BJ (cell line): Measurements from ENCODE around the gene IBA57. TPM values are rescaled to one million over a fixed set of nuclear protein-coding genes. Genes with fewer than 3 reads are reported as not detected.
"Not testable (repeated sequence)": the region's sequence is repeated elsewhere in the genome, so short reads cannot be mapped to it uniquely, and the experiment has no call there.

ENCODE experiments used
- CTCF ChIA-PET: fragments of 350-600 bp; formaldehyde crosslinking; extraction: SDS; loops from one replicate; lab custom pipeline; 2021; ENCODE audit warnings: antibody characterized with exemption, inconsistent platforms; lab: Yijun Ruan, JAX
- POLR2A ChIA-PET: fragments of 300-600 bp; sonication (Branson Sonifier 250); formaldehyde crosslinking; extraction: SDS; loops from one replicate; lab custom pipeline; 2021; ENCODE audit warnings: antibody characterized with exemption; lab: Charles Lee
- DNase-seq: peaks from one replicate; pipeline ENCODE4 v3.0.0-alpha.2; 2011; ENCODE audit warnings: low read depth
- H3K27me3 ChIP-seq: 2 replicates; pipeline ENCODE4 v1.6.0; 2011; ENCODE audit warnings: low read length; ENCODE audit not compliant: control insufficient read depth, insufficient read depth
- H3K36me3 ChIP-seq: 2 replicates; pipeline ENCODE4 v1.5.1; 2011; ENCODE audit warnings: low read length; ENCODE audit not compliant: control insufficient read depth, insufficient read depth
- H3K4me3 ChIP-seq: 2 replicates; pipeline ENCODE4 v1.5.1; 2011; ENCODE audit warnings: low read depth, mild to moderate bottlenecking, control low read depth, low read length
- polyA plus RNA-seq: library from polyadenylated mRNA; depleted of rRNA; stranded (reverse); fragments of >200 nt; gene quantifications from 2 replicates; pipeline ENCODE4 v1.2.3, GENCODE V29; 2011
- TF ChIP-seq, protein P1 (sequence below): IDR thresholded peaks from 2 replicates; pipeline ENCODE4 v1.5.1; 2011; ENCODE audit warnings: low read depth, mild to moderate bottlenecking, control low read depth, inconsistent platforms, low read length, moderate library complexity; ENCODE audit not compliant: insufficient read depth

Gene IBA57
- polyA plus RNA-seq, 1 experiment = 2.8 TPM

DNA sequence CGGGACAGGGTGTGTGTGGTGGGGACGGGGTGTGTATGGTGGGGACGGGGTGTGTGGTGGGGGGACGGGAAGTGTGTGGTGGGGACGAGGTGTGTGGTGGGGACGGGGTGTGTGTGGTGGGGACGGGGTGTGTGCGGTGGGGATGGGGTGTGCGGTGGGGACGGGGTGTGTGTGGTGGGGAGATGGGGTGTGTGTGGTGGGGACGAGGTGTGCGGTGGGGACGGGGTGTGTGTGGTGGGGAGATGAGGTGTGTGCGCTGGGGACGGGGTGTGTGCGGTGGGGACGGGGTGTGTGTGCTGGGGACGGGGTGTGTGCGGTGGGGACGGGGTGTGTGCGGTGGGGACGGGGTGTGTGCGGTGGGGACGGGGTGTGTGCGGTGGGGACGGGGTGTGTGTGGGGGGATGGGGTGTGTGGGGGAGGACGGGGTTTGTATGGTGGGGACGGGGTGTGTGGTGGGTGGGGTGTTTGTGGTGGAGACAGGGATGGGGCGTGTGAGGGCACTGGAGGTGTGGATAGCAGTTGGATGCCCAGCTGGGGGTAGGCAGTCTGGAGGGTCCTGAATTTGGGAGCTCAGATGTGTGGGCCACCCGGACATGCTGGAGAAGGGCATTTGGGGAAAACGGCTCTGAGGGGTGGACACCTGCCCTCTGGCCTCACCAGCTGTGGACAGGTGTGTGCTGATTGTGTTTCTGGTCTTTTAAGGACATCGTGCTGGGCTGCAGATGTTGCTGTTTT lies 16.9 kb downstream of the IBA57 start:
- no peak for DNase-seq
- CTCF ChIA-PET = interaction anchor here (2.2 kb wide), 1 partner anchor 17 kb away, joined by 7 read pairs; the partner anchor contains the start of gene IBA57
- Histone ChIP-seq H3K4me3 (no peak overlapping the region), H3K27me3 (no peaks in the 10 kb centered on the region), H3K36me3 (no peaks in the 10 kb centered on the region; the same call in 1 of the 2 replicates)
- POLR2A ChIA-PET = no interaction called here
- TF ChIP-seq, protein P1, sequence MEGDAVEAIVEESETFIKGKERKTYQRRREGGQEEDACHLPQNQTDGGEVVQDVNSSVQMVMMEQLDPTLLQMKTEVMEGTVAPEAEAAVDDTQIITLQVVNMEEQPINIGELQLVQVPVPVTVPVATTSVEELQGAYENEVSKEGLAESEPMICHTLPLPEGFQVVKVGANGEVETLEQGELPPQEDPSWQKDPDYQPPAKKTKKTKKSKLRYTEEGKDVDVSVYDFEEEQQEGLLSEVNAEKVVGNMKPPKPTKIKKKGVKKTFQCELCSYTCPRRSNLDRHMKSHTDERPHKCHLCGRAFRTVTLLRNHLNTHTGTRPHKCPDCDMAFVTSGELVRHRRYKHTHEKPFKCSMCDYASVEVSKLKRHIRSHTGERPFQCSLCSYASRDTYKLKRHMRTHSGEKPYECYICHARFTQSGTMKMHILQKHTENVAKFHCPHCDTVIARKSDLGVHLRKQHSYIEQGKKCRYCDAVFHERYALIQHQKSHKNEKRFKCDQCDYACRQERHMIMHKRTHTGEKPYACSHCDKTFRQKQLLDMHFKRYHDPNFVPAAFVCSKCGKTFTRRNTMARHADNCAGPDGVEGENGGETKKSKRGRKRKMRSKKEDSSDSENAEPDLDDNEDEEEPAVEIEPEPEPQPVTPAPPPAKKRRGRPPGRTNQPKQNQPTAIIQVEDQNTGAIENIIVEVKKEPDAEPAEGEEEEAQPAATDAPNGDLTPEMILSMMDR = no peak

DNA sequence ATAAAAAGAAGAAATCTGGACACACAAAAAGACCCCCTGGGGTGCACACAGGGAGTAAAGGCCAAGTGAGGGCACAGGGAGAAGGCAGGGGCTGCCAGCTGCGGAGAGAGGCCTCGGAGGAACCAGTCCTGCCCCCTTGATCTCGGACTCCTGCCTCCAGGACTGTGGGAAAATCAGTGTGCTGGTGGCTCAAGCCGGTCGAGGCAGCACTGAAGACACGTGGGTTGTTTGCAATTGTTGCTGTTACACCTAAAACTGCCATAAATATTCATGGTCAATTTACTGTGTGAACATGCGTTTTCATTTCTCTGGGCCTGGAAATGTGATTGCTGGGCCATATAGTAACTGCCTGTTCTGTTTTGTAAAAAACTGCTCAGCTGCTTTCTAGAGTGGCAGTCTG lies 18.5 kb downstream of the IBA57 start:
- TF ChIP-seq, protein P1 = no peak
- ChIA-PET POLR2A (no interaction called here), CTCF (no interaction called here)
- H3K27me3 ChIP-seq = no peaks in the 10 kb centered on the region
- no peak for DNase-seq
- H3K36me3 ChIP-seq = no peaks in the 10 kb centered on the region
- H3K4me3 ChIP-seq = no peak overlapping the region

DNA sequence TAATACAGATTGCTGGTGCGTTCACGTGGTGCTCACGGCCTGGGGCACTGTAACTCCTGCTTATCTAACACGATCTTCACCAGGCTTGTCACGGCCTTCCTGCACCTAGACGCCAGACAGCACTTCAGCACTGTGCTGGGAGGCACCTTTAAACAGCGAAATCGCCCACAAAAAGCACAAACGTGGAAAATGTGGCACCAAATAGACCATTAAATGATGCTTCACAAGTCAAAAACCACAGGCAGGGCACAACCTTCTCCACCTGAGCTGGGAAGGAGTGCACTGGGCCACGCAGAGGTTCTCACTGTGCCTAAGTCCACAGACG lies 20.0 kb downstream of the IBA57 start:
- DNase-seq = no peak
- H3K36me3 ChIP-seq = no peaks in the 10 kb centered on the region
- ChIA-PET POLR2A (no interaction called here), CTCF (interaction anchor here (0.8 kb wide), 1 partner anchor 27 kb away, joined by 3 read pairs; no protein-coding TSS in a partner anchor)
- TF ChIP-seq, protein P1 = no peak
- H3K27me3 ChIP-seq = no peaks in the 10 kb centered on the region
- H3K4me3 ChIP-seq = no peak overlapping the region

DNA sequence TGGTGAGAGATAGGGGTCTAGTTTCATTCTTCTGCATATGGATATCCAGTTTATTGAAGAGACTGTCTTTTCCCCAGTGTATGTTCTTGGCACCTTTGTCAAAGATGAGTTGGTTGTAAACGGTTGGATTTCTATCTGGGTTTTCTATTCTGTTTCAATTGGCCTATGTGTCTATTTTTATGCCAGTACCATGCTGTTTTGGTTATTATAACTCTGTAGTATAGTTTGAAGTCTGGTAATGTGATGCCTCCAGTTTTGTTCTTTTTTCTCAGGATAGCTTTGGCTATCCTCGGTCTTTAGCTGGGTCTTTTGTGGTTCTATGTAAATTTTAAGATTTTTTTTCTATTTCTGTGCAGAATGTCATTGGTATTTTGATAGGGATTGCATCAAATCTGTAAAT lies 22.6 kb downstream of the IBA57 start:
- H3K4me3 ChIP-seq, POLR2A ChIA-PET, H3K27me3 ChIP-seq, H3K36me3 ChIP-seq, DNase-seq: not testable (repeated sequence)
- CTCF ChIA-PET = interaction anchor here (0.7 to 2.2 kb wide), 3 partner anchors 12 to 38 kb away, joined by 3 to 7 read pairs (median 3); partner anchors contain the start of genes GJC2 and IBA57

DNA sequence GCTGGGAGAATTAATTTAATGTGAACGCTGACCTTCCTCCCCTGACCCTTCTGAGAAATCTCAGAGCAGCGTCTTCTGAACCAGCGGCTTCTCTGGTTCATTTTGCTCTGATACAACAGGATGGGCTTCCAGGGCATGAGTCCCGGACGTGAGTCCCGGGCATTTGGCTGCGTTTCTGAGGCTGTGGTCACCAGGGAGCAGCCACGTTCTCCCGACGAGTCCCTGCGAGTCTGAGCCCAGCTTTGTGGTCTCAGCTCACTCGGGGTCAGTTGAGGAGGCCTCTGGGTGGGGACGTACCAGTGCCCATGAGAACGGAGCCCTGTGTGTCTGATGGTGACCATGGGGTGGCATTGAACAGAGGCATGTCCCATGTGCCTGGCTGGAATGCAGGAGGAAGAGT lies 24.6 kb downstream of the IBA57 start:
- ChIA-PET CTCF (no interaction called here), POLR2A (no interaction called here)
- Histone ChIP-seq H3K36me3 (no peaks in the 10 kb centered on the region), H3K4me3 (no peak overlapping the region), H3K27me3 (no peaks in the 10 kb centered on the region)
- no peak for DNase-seq
- TF ChIP-seq, protein P1 = no peak

DNA sequence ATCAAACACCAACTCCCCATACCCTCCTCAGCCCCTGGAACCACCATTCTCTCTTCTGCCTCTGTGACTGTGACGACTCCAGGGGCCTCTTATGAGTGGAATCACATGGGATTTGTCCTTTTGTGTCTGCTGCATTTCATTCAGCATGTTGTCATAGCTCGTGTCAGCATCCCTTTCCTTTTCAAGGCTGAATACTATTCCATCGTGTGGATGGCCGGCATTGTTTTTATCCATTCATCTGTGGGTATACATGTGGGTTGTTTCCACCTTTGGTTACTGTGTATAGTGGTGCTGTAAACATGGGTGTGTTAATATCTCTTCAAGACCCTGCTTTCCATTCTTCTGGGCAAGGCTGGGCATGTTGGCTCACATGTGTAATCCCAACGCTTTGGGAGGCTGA lies 25.2 kb downstream of the IBA57 start:
- ChIA-PET CTCF (no interaction called here), POLR2A (no interaction called here)
- no peak for DNase-seq
- H3K27me3 ChIP-seq = no peaks in the 10 kb centered on the region
- H3K36me3 ChIP-seq = no peaks in the 10 kb centered on the region
- H3K4me3 ChIP-seq = no peak overlapping the region
- TF ChIP-seq, protein P1 = no peak
